GM19035 (cell line): ENCODE measurements around the gene IMMP2L.
"Not testable (repeated sequence)": the region's sequence is repeated elsewhere in the genome, so short reads cannot be mapped to it uniquely, and the experiment has no call there.

Experiments used
- ATAC-seq: cut with Tn5 transposase; IDR thresholded peaks from one replicate; pipeline ENCODE4 v1.9.1; 2021; ENCODE audit not compliant: unreplicated experiment

The IMMP2L gene

DNA sequence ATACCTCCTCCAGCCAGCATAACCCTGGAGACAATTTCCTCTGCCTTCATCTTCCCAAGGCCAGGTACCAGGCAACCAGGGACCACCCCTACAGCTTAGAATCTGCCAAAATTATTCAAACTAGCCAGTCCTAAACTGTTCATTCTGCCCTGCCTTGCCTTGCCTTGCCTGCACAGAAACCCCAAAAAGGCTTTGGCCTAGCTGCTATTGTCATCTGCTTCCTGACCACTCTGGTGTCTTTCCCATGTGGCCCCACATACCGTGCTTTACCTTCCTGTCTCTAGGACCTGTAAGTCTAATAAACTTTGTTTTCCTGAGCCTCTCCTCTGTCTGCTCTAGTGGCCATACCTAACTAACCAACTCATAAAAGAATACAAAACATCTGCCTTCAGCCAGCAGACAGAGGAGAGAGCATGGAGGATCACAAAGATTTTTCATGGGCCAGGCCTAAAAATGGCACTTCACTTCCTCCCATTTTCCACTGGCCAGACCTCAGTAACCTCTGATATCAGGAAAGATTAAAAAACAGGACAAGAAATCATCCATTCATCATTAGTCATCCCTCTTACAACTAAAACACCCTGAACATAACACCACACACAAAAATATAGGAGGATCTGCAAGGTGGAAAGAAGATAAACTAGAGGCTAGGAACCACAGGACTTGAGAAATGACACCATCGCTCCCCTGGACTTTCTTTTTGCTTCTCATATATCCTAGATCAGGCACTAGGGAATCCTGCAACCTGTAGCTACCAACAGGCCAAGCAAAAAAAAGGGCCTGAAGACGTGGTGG is 51.5 kb downstream of the IMMP2L start:
- no peak for ATAC-seq

DNA sequence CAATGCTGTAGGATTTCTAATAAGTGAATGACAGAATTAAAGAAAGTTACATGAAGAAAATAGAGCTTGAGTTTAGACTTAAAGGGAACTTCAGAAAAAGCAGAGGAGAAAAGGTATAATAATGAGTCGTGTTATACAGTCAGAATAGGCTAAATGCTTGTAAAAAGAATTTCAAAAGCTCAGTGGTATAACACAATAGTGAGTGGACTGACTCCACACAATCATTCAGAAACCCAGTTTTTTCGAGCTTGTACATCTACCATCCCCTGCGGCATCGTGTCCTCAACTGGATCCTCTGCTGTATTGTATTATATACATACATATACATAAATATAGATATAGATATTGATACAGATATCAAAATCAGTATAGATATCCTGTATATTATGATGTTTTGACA is 52.2 kb downstream of the IMMP2L start:
- no peak for ATAC-seq

DNA sequence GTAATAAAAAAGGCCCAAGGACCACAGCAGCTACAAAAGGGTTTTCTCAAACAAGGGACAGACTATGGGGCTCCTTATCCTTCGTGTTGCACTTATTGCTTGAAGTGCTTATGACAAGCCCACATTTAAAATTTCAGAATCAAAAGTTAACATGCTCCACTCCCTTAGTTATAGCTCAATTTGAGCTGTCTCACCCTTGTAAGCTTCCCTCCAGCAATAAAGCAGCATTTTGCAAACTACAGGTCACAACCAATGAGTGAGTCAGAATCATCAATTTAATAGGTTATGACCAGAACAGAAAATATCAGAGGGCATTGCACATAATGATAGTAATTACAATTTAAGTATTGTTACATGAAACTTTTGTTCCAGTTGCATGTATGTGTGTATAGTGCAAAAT is 53.0 kb downstream of the IMMP2L start:
- no peak for ATAC-seq

DNA sequence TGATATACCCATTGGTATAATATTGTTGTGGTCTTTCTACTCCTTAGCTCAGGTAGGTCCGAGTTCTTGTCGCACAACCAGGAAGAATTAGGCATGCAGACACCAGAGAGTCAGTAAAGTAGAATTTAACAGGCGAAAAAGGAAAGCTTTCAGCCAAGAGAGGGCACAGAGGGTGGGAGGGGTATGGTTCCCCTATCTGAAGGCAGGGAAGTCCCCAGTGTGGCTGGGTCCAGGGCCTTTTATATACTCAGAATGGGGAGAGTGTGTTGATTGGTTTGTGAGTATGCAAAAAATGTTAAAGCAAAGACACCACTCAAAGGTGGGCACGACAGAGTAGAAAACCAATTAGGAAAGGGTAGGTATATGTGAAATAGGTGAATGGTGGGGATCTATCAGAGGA is 53.9 kb downstream of the IMMP2L start:
- ATAC-seq = no peak

DNA sequence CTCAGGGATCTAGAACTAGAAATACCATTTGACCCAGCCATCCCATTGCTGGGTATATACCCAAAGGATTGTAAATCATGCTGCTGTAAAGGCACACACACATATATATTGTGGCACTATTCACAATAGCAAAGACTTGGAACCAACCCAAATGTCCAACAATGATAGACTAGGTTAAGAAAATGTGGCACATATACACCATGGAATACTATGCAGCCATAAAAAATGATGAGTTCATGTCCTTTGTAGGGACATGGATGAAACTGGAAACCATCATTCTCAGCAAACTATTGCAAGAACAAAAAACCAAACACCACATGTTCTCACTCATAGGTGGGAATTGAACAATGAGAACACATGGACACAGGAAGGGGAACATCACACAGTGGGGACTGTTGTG is 56.9 kb downstream of the IMMP2L start:
- ATAC-seq = not testable (repeated sequence)

DNA sequence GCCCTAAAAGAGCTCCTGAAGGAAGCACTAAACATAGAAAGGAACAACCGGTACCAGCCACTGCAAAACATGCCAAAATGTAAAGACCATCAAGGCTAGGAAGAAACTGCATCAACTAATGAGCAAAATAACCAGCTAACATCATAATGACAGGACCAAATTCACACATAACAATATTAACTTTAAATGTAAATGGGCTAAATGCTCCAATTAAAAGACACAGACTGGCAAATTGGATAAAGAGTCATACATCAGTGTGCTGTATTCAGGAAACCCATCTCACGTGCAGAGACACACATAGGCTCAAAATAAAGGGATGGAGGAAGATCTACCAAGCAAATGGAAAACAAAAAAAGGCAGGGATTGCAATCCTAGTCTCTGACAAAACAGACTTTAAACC is 60.5 kb downstream of the IMMP2L start:
- not testable (repeated sequence) for ATAC-seq

DNA sequence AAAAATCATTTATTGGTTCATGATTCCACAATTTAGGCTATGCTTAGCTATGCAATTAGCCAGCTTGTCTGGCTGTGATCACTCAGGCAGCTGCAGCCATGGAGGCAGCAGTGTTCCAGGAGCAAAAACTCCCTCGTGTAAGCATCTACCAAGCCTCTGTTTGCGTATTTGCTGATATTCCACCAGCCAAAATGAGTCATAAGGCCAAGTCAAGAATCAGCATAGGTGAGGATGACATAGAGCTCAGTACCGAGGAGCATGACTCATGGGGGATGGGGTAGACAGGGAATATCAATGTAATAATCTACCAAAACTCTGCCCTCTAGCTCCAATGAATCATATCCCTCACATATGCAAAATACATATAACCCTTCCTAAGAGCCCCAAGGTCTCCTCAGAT is 63.3 kb downstream of the IMMP2L start:
- ATAC-seq = no peak

DNA sequence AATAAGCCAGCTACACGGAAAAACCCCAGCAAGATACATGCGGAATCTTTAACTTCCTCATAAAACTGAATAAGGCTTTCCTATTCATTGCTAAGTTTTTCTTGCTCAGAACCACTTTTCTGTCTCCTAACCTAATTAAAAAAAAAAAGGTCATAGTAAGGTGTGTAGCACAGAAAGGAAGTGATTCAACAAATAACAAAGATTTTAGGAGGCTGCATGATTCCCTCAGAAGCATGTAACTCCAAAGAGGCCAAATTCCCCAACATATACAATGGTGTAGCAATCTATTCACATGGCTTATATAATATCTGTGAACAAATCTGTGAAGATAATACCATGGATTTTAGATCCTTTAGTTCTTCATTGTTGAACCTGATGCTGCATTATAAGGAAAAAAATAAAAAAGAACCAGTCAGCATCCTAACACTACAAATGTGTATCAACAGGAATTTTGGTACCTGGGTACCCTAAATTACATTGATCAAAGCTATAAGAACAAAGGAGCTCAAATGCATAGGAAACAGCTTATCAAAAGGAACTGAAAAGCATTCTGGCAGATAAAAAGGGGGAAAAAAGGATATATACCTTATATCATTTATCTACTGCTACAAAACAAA is 63.8 kb downstream of the IMMP2L start:
- no peak for ATAC-seq

DNA sequence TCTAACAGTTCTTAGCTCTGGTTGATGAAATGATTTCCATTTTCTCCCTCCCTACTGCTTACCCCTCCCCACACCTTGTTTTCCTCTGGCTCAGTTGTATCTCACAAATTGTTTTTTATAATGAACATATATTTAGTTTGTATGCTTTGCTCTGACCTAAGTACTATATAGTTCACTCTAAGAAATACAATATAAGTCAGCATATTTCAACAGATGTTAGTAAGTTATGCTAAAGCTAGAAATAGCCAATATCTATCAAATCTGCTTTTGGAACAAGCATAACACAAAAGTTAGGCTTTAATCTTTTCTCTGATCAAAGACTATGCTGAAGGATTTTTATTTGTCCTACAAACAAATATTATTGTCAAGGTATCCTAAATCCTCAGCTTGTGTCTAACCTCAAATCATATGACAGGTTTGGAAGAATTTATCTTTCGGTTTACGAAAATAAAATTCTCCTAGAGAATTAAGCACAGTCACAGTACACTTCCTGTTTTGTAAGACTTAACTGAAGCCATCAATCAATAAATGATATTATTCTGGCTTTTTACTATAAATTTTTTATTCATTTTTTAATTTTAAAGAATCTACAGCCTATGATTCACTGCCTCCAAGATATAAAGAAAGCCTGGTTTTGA is 67.0 kb downstream of the IMMP2L start:
- ATAC-seq = no peak

DNA sequence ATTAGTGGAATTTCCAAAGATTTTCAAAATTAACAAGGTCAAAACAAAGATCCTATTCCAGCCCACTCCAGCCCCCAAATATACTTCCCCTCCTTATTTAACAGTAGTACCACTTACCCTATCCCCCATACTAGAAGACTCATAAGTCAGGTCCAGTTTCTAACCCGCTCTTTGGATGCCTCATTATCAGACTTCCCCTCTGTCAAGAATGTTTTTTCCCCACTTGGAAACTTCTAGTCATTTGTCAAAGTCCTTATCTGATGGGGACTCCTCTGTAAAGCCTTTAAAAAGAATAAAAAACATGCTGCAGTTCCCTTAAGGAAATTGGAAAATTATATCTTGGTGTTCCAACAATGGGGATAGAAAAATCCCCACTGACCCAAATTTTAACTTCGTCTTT is 70.1 kb downstream of the IMMP2L start:
- ATAC-seq = no peak

DNA sequence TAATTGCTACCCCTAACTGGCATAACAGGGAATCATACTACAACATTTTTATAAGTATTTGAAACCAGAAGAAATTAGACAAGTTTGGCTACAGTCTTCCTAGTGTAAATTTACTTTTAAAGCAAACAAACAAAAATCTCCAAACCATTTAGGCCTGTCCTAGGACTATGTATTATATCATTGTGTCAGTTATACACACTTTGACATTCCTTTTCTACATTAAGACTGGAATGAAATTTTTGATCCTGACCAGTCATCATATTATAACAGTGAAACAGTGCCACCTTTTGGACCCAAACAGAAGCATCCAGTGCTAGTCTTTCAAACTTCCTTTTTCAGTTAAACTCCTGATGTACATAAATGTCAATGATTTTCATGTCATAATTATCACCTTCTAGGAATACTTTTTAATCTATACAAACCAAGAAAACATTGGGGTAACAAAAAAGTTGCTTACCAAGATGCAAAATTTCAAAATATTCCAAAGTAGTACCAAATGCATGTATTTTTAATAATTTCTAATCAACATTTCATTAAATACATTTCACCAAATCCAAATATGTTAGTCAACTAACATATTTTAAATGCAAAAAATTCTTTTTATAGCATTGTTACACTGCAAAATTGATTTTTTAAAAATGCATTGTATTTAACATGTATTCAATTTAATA is 75.7 kb downstream of the IMMP2L start:
- peak; percentile 64 for ATAC-seq

DNA sequence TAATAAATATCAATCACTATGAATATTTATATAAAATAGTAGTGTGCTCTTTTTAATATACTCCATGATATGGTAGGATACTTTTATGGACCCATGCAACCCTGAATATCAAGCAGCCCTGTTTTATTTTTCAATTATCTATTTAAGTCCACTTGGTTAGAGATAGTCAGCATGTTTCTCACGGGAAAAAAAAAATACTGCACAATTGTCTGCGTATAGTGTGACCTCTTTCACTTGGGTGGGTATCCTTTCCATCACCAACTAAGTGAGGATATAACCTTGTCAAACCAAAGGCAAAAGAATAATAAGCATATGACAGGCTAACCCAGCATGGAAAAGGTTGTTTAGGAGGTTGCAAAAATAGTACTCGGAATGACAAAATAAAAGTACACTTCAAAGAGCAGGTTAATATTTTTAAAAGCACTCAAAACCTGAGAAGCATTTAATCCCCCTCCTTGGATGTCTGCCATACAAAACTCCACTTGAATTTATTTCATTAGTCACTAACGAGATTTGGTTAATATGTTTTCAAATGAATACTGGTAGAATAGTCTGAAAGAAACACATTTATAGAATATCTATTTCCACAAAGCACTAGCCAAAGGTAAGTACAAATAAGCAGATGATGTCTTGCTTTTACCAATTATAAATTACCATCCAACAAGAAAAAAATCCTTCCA is 76.5 kb downstream of the IMMP2L start:
- ATAC-seq = no peak

DNA sequence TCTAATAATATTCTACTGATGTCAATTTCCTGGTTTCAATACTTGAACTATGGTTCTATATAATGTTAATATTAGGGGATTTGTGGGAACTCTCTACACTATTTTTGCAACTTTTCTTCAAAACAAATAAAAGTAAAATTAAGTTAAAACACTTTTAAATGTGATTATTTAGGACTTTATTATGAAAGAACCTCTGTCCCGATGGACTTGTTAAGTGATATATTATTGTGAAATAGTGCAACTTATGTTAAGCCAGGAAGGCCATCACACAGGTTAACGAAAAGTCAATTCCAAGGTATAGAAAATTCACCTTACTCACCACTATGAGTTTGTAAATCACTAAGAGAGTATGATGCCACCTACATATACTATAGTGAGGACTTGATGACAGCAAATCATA is 79.2 kb downstream of the IMMP2L start:
- no peak for ATAC-seq

DNA sequence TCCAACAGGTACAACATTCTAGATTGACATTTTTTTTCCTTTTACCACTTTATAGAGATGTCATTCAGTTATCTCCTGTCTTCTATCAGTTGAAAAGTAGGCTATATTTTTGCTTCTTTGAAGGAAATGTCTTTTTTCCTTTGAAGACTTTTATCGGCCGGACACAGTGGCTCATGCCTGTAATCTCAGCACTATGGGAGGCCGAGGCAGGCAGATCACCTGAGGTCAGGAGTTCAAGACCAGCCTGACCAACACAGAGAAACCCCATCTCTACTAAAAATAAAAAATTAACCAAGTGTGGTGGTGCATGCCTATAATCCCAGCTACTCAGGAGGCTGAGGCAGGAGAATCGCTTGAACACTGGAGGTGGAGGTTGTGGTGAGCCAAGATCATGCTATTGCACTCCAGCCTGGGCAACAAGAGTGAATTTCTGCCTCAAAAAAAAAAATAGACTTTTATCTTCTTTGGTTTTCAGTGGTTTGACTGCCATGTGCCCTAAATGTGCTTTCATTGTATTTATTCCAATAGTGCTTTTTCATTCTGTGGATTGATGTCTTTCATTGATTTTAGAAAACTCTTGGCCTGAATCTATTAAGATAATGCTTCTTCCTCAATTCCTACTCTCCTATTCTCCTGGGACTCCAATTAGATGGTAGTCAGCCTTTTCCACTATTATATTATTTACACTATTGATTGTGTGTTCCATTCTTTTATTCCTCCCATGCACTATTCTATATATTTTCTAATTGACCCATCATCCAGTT is 84.6 kb downstream of the IMMP2L start:
- no peak for ATAC-seq

DNA sequence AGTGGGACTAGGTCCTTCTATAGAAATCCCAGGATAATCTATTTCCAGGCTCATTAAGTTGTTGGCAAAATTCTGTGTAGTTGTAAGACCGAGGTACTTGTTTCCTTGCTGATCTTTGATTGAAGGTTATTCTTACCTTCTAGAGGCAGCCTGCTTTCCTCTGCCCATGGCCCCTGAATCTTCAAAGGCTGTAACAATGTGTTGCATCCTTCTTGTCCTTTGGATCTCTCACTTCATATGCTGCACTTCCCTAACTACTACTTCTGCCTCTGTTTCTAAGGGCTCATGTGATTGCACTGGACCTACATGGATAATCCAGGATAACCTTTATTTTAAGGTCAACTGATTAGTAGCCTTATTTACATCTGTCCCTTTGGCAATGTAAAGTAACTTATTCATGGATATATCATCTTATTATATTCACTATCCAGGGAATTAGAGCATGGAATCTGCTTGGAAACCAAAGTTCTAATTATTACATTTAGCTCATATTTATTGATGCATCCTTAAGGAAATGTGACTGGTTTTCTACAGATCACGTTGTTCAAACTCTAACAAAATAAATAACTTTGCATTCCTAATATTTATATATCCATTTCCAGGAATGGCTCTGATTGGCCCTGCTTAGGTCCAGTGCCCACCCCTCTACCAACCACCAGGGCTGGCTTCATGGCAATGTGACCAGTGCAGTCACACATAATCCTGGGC is 85.6 kb downstream of the IMMP2L start:
- ATAC-seq = no peak

DNA sequence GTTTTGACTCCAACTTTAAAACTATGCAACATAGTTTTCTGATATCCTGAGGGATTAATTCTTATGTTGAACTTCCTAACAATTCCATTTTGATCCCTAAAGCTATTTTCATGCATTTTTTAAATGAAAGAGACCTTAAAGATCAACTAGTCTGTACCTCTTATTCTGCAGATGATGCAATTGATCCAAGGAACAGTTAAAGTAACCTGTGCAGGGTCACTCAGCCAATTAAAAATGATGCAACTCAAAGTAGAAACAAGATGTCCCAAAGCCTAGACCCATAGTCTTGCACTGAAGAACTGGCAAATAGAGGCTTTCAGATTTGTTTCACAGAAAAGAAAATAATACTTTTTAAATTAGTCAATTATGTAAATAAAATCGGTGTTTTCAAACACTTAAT is 86.3 kb downstream of the IMMP2L start:
- no peak for ATAC-seq

DNA sequence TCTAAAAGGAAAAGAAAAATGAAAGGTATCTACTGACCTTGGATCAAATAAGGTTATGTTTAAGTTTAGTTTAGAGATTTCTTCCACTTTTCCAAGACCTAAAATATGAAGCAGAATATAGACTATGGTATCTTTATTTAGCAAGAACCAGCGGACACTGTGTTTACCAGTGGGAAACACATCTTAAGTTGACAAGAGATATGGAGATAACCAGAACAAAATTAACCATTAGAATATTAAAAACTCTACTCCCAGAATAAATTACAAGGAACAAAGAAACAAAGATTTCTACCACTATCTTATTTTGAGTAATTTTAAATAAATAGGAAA is 86.9 kb downstream of the IMMP2L start:
- ATAC-seq = no peak

DNA sequence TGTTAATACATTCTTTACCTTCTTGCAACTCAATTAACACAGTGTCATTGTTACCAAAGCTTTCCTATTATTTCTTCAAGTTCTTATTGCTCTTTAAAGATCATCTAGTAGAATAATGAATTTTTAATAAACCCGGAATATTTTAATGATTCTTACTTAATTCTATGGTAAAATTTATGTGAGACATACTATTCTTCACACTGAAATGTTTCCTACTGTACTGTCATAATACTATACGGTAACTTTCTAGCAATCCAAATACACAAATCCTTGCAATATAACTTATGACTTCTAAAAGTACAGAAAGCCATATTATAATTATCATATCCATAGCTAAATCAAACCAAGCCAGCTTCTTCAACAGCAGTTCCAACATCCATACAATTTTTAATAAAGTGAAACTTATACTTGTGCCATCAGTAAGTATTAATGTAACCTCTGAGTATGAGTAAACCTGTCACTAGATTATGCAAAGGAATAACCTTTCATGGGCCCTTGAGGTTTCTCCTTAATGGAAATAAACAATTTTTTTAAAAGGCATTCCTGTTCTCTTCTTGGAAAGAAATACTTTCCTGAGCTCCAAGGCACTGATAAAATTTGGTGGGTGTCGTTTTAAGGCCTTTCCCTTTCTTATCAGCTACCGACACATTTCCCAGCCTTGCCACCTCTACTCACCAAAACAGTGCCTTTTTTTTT is 87.4 kb downstream of the IMMP2L start:
- no peak for ATAC-seq

DNA sequence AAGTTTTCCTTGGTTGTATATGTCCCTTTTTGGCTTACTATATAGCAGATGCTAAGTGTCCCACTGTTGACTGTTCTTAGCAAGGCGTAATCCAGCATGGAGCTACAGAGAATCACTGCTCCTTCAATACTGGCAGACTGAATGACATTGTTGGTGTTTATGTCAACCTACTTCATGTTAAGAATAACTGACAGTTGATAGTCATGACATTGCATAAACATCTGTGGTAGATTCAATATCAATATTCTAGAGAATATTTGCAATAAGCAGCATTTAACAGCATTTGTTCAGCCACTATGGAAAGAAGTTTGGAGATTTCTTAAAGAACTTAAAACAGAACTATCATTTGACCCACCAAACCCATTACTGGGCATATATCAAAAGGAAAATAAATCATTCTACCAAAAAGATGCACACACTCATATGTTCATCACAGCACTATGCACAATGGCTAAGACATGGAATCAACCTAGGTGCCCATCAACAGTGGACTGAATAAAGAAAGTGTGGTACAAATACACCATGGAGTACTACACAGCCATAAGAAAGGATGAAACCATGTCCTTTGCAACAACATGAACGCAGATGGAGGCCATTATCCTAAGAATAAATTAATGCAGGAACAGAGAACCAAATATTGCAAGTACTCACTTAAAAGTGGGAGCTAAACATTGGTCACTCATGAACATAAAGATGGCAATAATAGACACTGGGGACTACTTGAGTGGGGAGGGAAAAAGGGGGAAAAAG is 88.7 kb downstream of the IMMP2L start:
- no peak for ATAC-seq
